ENCODE measurements around the gene HOXA5.

The HOXA5 gene

DNA sequence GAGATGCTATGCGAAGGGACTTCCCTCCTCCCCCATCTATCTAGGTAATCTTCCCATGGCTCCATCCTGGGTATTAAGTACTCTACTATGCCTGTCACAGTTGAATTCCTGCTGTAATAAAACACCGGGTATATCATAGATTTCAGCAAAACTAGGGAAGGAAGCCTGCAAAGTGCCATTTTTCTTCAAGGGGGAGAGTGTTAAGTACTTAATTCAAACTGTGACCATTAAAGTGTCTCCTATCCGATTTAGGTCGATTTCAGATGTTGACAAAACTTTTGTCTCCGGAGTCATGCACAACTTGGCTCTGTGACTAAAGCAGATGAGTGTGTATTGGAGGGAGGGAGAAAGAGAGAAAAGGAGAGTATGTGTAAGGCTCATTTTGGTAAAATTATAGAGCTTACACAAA, 17.5 kb downstream of the HOXA5 start:
- H3K4me3 ChIP-seq (ENCODE audit: low read length in 2 of 2): peak overlapping the region in 1 of 2 donors; percentile 93
- peaks cover 69% of the 10 kb centered on the region for H3K4me1 ChIP-seq (ENCODE audit: control insufficient read depth, insufficient read depth, low read length)
- H3K36me3 ChIP-seq (ENCODE audit: control insufficient read depth in 2 of 2, insufficient read depth in 2 of 2, low read length in 2 of 2): no peaks in the 10 kb centered on the region
- H3K27me3 ChIP-seq (ENCODE audit: control insufficient read depth in 1 of 2, insufficient read depth in 2 of 2, low read length in 2 of 2): no peaks in the 10 kb centered on the region
- peak overlapping the region in 1 of 2 donors; percentile 23 for H3K9ac ChIP-seq (ENCODE audit: low read length in 2 of 2)
- no peaks in the 10 kb centered on the region for H3K9me3 ChIP-seq (ENCODE audit: control insufficient read depth in 2 of 2, low read length in 2 of 2)
- peak overlapping the region; percentile 98 for H3K27ac ChIP-seq (ENCODE audit: low read length)

DNA sequence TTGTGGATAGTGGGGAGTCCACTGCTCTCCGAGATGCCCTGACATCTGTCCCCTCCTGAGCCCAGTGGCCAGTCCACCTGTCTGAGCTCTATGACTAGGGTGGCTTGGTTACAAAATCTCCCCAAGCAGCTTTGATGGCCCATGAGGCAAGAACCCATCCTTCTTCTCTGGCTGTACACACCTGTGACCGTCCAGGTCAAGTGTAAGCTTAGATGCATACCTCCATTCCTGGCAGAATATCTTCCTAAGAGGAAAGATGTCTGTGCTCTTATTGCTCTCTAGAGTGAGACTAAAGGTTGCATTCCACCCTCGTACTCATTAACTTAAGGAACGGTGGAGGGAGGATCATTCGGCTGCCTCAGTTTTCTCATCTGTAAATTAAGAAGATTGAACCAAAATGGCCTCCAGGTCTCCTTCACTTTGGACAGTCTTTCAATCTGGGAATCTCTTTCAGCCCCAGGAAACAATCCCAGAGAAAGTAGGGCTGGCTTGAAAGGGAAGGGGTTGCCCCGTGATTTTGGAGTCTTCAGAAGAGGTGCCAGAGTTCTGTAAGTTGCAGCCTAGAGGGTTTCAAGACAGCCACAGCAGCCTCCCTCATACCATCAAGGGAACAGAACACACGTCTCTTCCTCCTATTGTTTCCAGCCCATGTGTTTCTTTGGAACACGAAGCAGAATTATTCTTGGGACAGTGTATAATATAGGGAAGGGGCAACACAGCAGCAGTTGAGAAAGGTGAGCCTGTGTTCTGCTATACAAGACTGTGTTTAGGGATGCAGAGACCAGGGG, 18.4 kb downstream of the HOXA5 start:
- Histone ChIP-seq H3K36me3 (ENCODE audit: control insufficient read depth in 2 of 2, insufficient read depth in 2 of 2, low read length in 2 of 2) (no peaks in the 10 kb centered on the region), H3K4me3 (ENCODE audit: low read length in 2 of 2) (peak overlapping the region; percentile 64 to 93)

DNA sequence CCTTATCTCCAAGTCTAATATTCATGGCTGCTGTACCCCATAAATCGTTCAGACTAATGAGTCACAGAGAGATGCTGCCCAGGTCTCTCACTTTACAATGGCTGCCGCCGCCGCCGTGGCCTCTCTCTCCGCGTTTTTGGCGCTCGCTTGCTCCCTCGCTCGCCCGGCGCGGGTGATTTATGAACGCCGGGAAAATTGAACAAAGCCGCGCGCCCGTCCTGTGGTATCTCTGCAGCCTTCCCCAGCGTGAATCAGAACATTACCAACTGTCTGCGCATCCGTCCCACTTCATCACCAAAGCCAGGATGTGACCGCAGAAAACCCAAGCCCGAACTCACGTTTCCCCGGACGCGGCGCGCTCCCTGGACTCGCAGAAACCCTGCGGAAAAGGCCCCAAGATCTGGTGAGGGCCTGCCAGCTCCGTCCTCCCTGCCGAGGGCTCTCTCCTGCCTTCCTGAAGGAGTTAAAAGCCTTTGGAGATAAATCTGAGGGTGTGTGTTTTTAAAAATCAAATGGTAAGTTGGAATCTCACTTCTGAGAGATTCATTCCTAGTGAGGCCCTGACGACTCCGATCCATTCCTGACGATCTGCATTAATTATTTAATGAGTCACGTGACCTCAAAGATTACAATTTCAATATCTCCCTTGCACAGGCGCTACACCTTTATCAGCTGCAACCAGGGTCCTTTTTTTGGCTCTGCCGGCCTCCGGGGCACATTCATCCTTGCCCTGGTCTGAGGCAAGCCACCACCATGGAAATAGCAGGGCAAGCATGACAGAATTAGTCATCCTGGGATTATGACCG, 19.2 kb downstream of the HOXA5 start:
- Histone ChIP-seq H3K4me1 (ENCODE audit: control insufficient read depth, insufficient read depth, low read length) (peaks cover 81% of the 10 kb centered on the region), H3K4me3 (ENCODE audit: low read length in 2 of 2) (peak overlapping the region; percentile 64 to 93), H3K9ac (ENCODE audit: low read length in 2 of 2) (peak overlapping the region; percentile 91 to 93), H3K27me3 (ENCODE audit: control insufficient read depth in 1 of 2, insufficient read depth in 2 of 2, low read length in 2 of 2) (no peaks in the 10 kb centered on the region), H3K9me3 (ENCODE audit: control insufficient read depth in 2 of 2, low read length in 2 of 2) (no peaks in the 10 kb centered on the region), H3K36me3 (ENCODE audit: control insufficient read depth in 2 of 2, insufficient read depth in 2 of 2, low read length in 2 of 2) (no peaks in the 10 kb centered on the region), H3K27ac (ENCODE audit: low read length) (peak overlapping the region; percentile 98)

More for the DNA sequence above, 18.4 kb downstream of the HOXA5 start:
- Histone ChIP-seq H3K4me1 (ENCODE audit: control insufficient read depth, insufficient read depth, low read length) (peaks cover 76% of the 10 kb centered on the region), H3K9me3 (ENCODE audit: control insufficient read depth in 2 of 2, low read length in 2 of 2) (no peaks in the 10 kb centered on the region), H3K27me3 (ENCODE audit: control insufficient read depth in 1 of 2, insufficient read depth in 2 of 2, low read length in 2 of 2) (no peaks in the 10 kb centered on the region), H3K27ac (ENCODE audit: low read length) (peak overlapping the region; percentile 98), H3K9ac (ENCODE audit: low read length in 2 of 2) (peak overlapping the region; percentile 91 to 93)

DNA sequence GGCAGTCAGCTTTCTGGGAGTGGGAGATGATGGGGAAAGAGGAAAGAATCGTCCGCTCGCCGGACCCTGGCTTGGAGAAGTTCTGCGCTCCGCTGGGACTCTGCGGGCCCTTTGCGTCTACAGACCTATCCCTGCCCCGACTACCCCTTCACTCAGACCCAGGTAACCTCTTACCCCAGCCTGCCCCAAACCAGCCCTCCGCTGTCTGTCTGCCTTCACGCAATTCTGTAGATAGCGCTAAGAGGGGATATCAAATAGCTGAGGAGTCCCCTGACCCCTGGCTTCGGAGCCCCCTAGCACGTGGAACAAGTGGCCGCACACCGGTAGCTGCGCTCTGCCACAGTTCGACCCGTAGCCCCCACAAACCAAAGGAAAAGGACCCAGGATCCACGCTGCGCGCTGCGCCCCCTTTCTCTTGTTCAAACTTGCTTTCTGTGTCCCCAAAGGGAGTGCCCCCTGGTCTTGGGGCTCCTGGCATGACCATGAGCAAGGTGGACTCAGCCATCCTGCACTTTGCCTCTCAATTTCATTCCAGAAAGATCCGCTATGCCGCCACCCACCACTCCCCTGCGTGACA, 19.9 kb downstream of the HOXA5 start:
- Histone ChIP-seq H3K4me3 (ENCODE audit: low read length in 2 of 2) (peak overlapping the region; percentile 64 to 93), H3K9ac (ENCODE audit: low read length in 2 of 2) (peak overlapping the region; percentile 91 to 93), H3K27me3 (ENCODE audit: control insufficient read depth in 1 of 2, insufficient read depth in 2 of 2, low read length in 2 of 2) (no peaks in the 10 kb centered on the region), H3K9me3 (ENCODE audit: control insufficient read depth in 2 of 2, low read length in 2 of 2) (no peaks in the 10 kb centered on the region), H3K36me3 (ENCODE audit: control insufficient read depth in 2 of 2, insufficient read depth in 2 of 2, low read length in 2 of 2) (peaks cover 0 to under 1% of the 10 kb centered on the region in 2 donors), H3K27ac (ENCODE audit: low read length) (peak overlapping the region; percentile 98), H3K4me1 (ENCODE audit: control insufficient read depth, insufficient read depth, low read length) (peaks cover 80% of the 10 kb centered on the region)

DNA sequence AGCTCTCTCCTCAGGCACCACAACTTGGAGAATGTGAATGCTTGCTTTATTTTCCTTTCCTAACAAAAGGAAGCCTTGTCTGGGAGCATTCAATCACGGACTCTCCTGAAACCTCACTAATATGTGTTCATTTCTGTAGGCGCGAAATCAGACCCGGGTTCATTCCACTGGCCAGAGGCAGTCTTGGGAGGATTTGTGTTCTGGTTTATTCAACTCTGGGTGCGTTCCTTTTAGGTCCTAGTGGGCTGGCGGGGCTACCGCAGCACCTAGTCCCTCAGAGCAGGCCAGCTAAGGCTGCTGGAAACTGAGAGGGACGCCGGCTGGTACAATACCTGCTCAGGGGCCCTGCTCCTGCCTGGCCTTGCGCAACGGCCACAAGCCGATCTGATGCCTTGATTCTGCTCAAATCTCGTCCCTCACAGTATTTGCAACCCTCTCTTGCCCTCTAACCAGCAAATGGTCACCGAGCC, 20.4 kb downstream of the HOXA5 start:
- Histone ChIP-seq H3K27me3 (ENCODE audit: control insufficient read depth in 1 of 2, insufficient read depth in 2 of 2, low read length in 2 of 2) (no peaks in the 10 kb centered on the region), H3K9me3 (ENCODE audit: control insufficient read depth in 2 of 2, low read length in 2 of 2) (no peaks in the 10 kb centered on the region), H3K9ac (ENCODE audit: low read length in 2 of 2) (peak overlapping the region; percentile 91 to 93), H3K4me3 (ENCODE audit: low read length in 2 of 2) (peak overlapping the region; percentile 64 to 93), H3K4me1 (ENCODE audit: control insufficient read depth, insufficient read depth, low read length) (peaks cover 76% of the 10 kb centered on the region), H3K36me3 (ENCODE audit: control insufficient read depth in 2 of 2, insufficient read depth in 2 of 2, low read length in 2 of 2) (peaks cover 0 to 2% of the 10 kb centered on the region in 2 donors), H3K27ac (ENCODE audit: low read length) (peak overlapping the region; percentile 98)

DNA sequence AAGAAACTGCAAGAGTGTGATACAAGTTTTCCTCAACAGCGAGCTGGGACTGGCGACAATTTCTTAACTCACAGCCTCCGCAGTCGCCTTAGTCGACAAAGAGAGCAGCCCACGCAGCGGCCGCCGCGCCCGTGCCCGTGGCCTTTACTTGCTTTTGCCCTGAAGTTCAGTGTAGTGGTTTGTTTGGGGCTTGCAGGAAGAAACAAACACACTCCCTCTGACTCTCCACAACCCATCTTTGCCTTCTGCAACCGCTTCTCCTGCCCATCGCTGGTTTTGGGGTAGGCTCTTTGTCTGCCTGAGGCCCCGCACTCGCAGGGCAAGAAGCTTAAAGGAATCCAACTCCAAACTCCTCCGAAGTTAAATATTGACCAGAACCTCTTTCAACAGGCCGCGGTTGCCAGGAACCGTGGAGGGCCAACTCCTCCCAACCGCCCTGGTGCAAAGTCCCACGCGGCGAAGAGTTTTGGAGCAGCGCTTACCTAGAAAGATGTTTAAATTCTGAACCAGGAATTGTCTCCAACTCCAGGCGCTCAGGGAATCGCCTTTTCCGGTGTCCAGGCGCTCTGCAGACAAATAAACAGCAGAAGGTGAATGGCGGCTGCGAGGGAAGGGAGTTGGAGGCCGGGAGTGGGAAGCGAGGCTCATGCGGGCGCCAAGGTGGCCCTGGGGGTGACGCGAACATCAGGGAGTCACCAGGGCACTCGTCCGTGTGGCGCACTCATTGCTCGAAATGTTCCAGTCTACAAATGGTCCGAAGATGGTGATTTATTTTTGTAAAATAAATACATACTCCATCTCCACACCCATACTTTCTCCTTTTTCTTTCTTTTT, 21.2 kb downstream of the HOXA5 start:
- H3K9ac ChIP-seq (ENCODE audit: low read length in 2 of 2): peak overlapping the region; percentile 91 to 93
- H3K27me3 ChIP-seq (ENCODE audit: control insufficient read depth in 1 of 2, insufficient read depth in 2 of 2, low read length in 2 of 2): no peaks in the 10 kb centered on the region
- no peaks in the 10 kb centered on the region for H3K9me3 ChIP-seq (ENCODE audit: control insufficient read depth in 2 of 2, low read length in 2 of 2)
- H3K4me3 ChIP-seq (ENCODE audit: low read length in 2 of 2): peak overlapping the region; percentile 64 to 93
- peaks cover 74% of the 10 kb centered on the region for H3K4me1 ChIP-seq (ENCODE audit: control insufficient read depth, insufficient read depth, low read length)
- H3K27ac ChIP-seq (ENCODE audit: low read length): peak overlapping the region; percentile 98
- H3K36me3 ChIP-seq (ENCODE audit: control insufficient read depth in 2 of 2, insufficient read depth in 2 of 2, low read length in 2 of 2): peaks cover 0 to 3% of the 10 kb centered on the region in 2 donors

DNA sequence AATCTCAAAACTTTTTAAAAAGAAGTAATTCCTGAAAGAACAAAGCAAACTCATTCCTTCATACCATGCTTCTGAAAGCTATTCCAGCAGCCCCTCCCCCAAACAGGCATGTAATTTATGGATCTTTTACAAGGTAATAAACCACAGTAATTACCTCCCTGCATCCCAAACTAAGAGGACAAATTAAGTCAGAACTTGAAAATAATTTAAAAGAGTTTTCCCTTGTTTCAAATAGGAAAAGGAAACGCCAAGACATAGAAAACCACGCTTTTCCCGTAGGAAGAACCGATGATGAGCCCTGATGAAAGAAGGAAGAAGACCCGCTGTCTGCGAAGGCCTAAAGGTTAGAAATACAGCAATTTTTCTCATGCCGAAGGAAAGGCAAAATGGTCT, 21.8 kb downstream of the HOXA5 start:
- H3K27ac ChIP-seq (ENCODE audit: low read length): peak overlapping the region; percentile 98
- peak overlapping the region; percentile 64 to 93 for H3K4me3 ChIP-seq (ENCODE audit: low read length in 2 of 2)
- H3K27me3 ChIP-seq (ENCODE audit: control insufficient read depth in 1 of 2, insufficient read depth in 2 of 2, low read length in 2 of 2): no peaks in the 10 kb centered on the region
- H3K9me3 ChIP-seq (ENCODE audit: control insufficient read depth in 2 of 2, low read length in 2 of 2): no peaks in the 10 kb centered on the region
- peaks cover 0 to 3% of the 10 kb centered on the region in 2 donors for H3K36me3 ChIP-seq (ENCODE audit: control insufficient read depth in 2 of 2, insufficient read depth in 2 of 2, low read length in 2 of 2)
- peak overlapping the region; percentile 91 to 93 for H3K9ac ChIP-seq (ENCODE audit: low read length in 2 of 2)
- peaks cover 70% of the 10 kb centered on the region for H3K4me1 ChIP-seq (ENCODE audit: control insufficient read depth, insufficient read depth, low read length)

DNA sequence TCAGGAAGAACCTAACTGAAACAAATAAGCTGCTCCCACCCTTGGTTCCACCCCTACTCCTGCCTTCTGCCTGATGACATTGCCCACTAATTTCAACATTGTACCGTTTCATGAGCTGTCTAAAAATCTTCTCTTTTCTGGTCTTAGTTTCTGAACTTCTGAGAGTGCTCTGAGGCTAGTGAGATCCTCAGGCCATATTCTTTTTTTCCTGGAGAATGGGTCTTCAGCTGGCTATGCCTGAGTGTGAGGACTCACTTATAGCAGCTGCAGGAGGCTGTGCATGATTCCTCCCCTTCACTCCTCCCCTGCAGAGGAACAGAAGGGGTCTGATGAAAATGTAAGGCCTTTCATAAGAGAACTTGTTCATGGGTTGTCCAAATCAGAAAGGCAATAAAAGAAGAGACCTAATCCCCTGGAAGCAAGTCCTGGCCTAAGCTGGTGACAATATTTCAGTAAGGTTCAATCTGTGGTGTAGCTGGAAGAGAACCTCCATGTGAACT, 24.0 kb downstream of the HOXA5 start:
- Histone ChIP-seq H3K9me3 (ENCODE audit: control insufficient read depth in 2 of 2, low read length in 2 of 2) (no peaks in the 10 kb centered on the region), H3K27me3 (ENCODE audit: control insufficient read depth in 1 of 2, insufficient read depth in 2 of 2, low read length in 2 of 2) (no peaks in the 10 kb centered on the region), H3K36me3 (ENCODE audit: control insufficient read depth in 2 of 2, insufficient read depth in 2 of 2, low read length in 2 of 2) (peaks cover 0 to 3% of the 10 kb centered on the region in 2 donors), H3K4me3 (ENCODE audit: low read length in 2 of 2) (peak overlapping the region; percentile 64 to 93), H3K27ac (ENCODE audit: low read length) (peak overlapping the region; percentile 98), H3K9ac (ENCODE audit: low read length in 2 of 2) (peak overlapping the region; percentile 48 to 91), H3K4me1 (ENCODE audit: control insufficient read depth, insufficient read depth, low read length) (peaks cover 49% of the 10 kb centered on the region)

DNA sequence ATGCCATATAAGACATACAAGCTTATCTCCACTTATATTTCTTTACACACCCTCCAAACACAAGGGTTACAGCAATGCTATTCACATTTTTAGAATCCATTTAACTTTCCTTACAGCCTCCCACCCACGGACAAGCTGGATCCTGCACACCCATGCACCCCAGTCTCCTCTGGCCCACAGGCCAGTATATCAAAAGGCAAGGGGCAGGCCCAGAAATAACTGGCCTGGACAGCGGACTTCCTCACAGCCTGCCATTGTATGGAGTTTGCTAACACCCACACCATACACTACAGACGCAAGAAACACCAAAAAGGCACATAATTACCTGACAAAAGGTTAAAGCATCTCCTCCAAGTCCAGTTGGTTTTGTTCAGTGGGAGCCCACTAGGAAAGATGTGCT, 24.9 kb downstream of the HOXA5 start:
- H3K27me3 ChIP-seq (ENCODE audit: control insufficient read depth in 1 of 2, insufficient read depth in 2 of 2, low read length in 2 of 2): no peaks in the 10 kb centered on the region
- H3K4me1 ChIP-seq (ENCODE audit: control insufficient read depth, insufficient read depth, low read length): peaks cover 44% of the 10 kb centered on the region
- H3K36me3 ChIP-seq (ENCODE audit: control insufficient read depth in 2 of 2, insufficient read depth in 2 of 2, low read length in 2 of 2): peaks cover 0 to 3% of the 10 kb centered on the region in 2 donors
- H3K4me3 ChIP-seq (ENCODE audit: low read length in 2 of 2): peak overlapping the region; percentile 77 to 93
- H3K27ac ChIP-seq (ENCODE audit: low read length): peak overlapping the region; percentile 98
- peak overlapping the region; percentile 91 to 96 for H3K9ac ChIP-seq (ENCODE audit: low read length in 2 of 2)
- no peaks in the 10 kb centered on the region for H3K9me3 ChIP-seq (ENCODE audit: control insufficient read depth in 2 of 2, low read length in 2 of 2)

Data from stomach smooth muscle (tissue), 2 donors.